Nephron progenitor cell (in vitro differentiated cells): Measurements from ENCODE around the gene BCAM.
A peak's percentile ranks its signal among the peaks of the same experiment; 100 is the strongest.

Experiments used
- DNase-seq: peaks from one replicate; pipeline ENCODE4 v3.0.0; 2021
- H3K27ac Mint-ChIP-seq: 2 replicates; pipeline ENCODE4 v1.8.0; 2021; ENCODE audit warnings: mild to moderate bottlenecking, moderate library complexity, mixed read lengths
- H3K27me3 Mint-ChIP-seq: 2 replicates; pipeline ENCODE4 v1.8.0; 2021; ENCODE audit warnings: mild to moderate bottlenecking, low read depth, mixed read lengths; ENCODE audit not compliant: poor library complexity
- H3K36me3 Mint-ChIP-seq: 2 replicates; pipeline ENCODE4 v1.8.0; 2021; ENCODE audit warnings: low read depth, mixed read lengths
- H3K4me1 Mint-ChIP-seq: 2 replicates; pipeline ENCODE4 v1.8.0; 2021; ENCODE audit warnings: mixed read lengths
- H3K4me3 Mint-ChIP-seq: 2 replicates; pipeline ENCODE4 v1.8.0; 2021; ENCODE audit warnings: mild to moderate bottlenecking, moderate library complexity, mixed read lengths
- H3K9me3 Mint-ChIP-seq: 2 replicates; pipeline ENCODE4 v1.8.0; 2021; ENCODE audit warnings: mild to moderate bottlenecking, moderate library complexity, mixed read lengths
- TF ChIP-seq, protein P1 (sequence below): fragments of 200-600 bp; sonication (generic); IDR thresholded peaks from 2 replicates; pipeline ENCODE4 v1.5.0; 2021; ENCODE audit warnings: antibody characterized with exemption

The BCAM gene, protein sequence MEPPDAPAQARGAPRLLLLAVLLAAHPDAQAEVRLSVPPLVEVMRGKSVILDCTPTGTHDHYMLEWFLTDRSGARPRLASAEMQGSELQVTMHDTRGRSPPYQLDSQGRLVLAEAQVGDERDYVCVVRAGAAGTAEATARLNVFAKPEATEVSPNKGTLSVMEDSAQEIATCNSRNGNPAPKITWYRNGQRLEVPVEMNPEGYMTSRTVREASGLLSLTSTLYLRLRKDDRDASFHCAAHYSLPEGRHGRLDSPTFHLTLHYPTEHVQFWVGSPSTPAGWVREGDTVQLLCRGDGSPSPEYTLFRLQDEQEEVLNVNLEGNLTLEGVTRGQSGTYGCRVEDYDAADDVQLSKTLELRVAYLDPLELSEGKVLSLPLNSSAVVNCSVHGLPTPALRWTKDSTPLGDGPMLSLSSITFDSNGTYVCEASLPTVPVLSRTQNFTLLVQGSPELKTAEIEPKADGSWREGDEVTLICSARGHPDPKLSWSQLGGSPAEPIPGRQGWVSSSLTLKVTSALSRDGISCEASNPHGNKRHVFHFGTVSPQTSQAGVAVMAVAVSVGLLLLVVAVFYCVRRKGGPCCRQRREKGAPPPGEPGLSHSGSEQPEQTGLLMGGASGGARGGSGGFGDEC

DNA sequence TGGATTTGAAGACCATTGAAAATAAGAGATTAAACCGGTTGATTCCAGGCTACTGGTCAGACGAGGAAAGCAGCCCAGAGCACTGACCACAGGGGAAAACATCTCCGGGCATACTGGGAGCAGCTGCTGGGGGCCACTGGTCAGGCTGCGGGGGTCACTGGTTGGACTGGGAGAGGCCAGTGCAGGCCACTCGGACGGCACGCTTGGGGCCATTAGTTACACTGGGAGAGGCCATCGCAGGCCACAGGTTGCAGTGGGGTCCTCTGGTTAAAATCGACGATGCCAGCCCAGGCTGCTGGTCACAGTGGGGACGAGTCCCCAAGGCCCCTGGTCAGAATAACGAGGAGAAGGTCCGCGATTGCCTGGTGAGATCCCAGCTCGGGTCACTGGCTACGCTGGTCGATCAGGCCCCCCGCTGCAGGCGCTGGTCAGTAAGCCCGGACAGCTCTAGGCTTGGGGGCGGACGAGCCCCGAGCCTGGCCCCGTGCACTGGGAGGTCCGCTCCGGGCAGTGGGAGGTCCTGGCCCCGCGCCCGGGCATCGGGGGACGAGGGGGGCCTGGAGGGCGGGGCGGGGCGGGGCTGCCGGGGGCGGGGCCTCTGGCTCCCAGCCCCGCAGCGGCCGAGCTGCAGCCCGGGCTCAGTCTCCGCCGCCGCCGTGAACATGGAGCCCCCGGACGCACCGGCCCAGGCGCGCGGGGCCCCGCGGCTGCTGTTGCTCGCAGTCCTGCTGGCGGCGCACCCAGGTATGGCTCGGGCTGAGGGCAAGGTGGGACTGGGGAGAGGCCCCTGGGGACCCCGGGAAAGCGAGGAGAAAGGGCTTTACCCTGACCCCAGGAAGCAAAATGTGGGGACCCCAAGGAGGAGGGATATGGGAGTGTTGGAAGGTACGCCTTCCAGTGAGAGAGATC lies at the start of gene BCAM:
Gene BCAM (plus strand): TSS at position 641 of the 909 bp plus-strand sequence. CDS start 22 bp downstream, at position 663.
- Mint-ChIP-seq H3K27me3 (peaks cover 25% of the 10 kb centered on the region), H3K27ac (peak within 1 kb of the TSS; percentile 66), H3K9me3 (no peaks in the 10 kb centered on the region), H3K4me3 (peak within 1 kb of the TSS; percentile 80), H3K4me1 (peaks cover 68% of the 10 kb centered on the region), H3K36me3 (peaks cover 3% of the 10 kb centered on the region)
- peak; percentile 81 for DNase-seq
- TF ChIP-seq, protein P1, sequence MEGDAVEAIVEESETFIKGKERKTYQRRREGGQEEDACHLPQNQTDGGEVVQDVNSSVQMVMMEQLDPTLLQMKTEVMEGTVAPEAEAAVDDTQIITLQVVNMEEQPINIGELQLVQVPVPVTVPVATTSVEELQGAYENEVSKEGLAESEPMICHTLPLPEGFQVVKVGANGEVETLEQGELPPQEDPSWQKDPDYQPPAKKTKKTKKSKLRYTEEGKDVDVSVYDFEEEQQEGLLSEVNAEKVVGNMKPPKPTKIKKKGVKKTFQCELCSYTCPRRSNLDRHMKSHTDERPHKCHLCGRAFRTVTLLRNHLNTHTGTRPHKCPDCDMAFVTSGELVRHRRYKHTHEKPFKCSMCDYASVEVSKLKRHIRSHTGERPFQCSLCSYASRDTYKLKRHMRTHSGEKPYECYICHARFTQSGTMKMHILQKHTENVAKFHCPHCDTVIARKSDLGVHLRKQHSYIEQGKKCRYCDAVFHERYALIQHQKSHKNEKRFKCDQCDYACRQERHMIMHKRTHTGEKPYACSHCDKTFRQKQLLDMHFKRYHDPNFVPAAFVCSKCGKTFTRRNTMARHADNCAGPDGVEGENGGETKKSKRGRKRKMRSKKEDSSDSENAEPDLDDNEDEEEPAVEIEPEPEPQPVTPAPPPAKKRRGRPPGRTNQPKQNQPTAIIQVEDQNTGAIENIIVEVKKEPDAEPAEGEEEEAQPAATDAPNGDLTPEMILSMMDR = no peak

DNA sequence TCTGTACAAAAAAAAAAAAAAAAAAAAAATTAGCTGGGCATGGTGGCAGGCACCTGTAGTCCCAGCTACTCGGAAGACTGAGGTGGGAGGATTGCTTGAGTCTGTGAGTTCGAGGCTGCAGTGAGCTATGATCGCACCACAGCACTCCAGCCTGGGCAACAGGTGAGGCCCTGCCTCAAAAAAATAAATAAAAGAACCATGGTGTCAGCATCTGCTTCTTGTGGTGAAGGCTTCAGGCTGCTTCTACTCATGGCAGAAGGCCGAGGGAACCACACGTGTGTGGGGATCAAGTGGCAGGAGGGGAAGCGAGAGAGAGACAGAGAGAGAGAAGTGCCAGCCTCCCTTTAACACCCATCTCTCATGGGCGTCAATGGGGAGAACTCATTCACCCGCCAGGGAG lies 46.9 kb upstream of the BCAM start:
- Mint-ChIP-seq H3K4me1 (peaks cover 29% of the 10 kb centered on the region), H3K4me3 (no peak overlapping the region), H3K9me3 (no peaks in the 10 kb centered on the region), H3K36me3 (no peaks in the 10 kb centered on the region), H3K27me3 (peaks cover 49% of the 10 kb centered on the region), H3K27ac (peak overlapping the region; percentile 61)
- TF ChIP-seq, protein P1 = no peak
- no peak for DNase-seq

DNA sequence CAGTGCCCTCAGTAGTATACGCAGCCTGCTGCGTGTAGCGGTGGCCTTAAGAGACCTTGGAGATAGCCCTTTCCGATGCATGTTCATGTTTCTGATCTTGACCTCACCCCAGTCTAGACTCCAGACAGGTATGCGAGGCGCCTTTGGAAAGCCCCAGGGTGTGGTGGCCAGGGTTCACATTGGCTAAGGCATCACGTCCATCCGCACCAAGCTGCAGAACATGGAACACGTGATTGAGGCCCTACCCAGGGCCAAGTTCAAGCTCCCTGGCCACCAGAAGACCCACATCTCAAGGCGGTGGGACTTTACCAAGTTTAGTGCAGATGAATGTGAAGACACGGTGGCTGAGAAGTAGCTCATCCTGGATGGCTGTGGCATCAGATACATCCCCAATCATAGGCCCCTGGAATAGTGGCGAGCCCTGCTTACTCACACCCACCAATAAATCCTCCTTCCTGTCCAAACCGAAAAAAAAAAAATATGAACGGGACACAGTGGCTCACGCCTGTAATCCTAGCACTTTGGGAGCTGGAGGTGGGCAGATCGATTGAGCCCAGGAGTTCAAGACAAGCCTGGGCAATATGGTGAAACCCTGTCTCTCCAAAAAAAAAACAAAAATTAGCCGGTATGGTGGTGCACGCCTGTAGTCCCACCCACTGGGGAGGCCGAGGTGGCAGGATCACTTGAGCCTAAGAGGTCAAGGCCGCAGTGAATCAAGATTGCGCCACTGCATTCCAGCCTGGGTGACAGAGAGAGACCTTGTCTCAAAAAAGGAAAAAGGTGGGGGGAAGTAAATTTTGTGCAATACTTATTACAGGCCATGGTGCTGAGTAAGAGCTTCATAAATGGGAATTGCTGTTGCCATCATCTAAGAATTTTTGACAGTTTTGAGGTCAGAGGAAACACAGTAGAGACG lies 43.6 kb upstream of the BCAM start:
- Mint-ChIP-seq H3K9me3 (peaks cover 10% of the 10 kb centered on the region), H3K27ac (peak overlapping the region; percentile 66), H3K4me3 (no peak overlapping the region), H3K4me1 (peaks cover 16% of the 10 kb centered on the region), H3K36me3 (no peaks in the 10 kb centered on the region), H3K27me3 (peaks cover 46% of the 10 kb centered on the region)
- no peak for DNase-seq
- TF ChIP-seq, protein P1 = no peak

DNA sequence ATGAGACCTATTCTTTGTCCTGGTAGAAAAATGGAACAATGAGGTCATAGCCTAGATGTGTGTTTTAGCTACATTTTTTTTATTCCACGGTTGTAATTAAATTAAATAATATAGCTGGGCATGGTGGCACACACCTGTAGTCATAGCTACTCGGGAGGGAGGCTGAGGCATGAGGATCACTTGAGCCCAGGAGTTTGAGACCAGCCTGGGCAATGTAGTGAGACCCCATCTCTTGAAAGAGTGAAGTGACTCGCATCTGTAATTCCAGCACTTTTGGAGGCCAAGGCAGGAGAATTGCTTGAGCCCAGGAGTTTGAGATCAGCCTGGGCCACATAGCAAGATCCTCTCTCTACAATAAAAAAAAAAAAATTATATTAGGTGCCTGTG lies 43.0 kb upstream of the BCAM start:
- Mint-ChIP-seq H3K9me3 (peaks cover 13% of the 10 kb centered on the region), H3K27me3 (peaks cover 52% of the 10 kb centered on the region), H3K36me3 (no peaks in the 10 kb centered on the region), H3K4me1 (peaks cover 21% of the 10 kb centered on the region), H3K27ac (no peak overlapping the region), H3K4me3 (no peak overlapping the region)
- TF ChIP-seq, protein P1 = no peak
- DNase-seq = no peak
